Hepatocyte (in vitro differentiated cells): ENCODE measurements around the gene EXO5. TPM values are rescaled to one million over a fixed set of nuclear protein-coding genes. Genes with fewer than 3 reads are reported as not detected.

Experiments used
- DNase-seq: peaks from one replicate; pipeline ENCODE4 v3.0.0-alpha.2; 2016; ENCODE audit warnings: low spot score
- H2AFZ ChIP-seq: fragments of 200-600 bp; sonication (generic); 2 replicates; pipeline ENCODE4 v1.6.0; 2016; ENCODE audit warnings: antibody characterized with exemption, mild to moderate bottlenecking
- H3K27ac ChIP-seq: fragments of 200-600 bp; sonication (generic); 2 replicates; pipeline ENCODE4 v1.5.1; 2016; ENCODE audit warnings: mild to moderate bottlenecking
- H3K27me3 ChIP-seq: fragments of 200-600 bp; sonication (generic); 2 replicates; pipeline ENCODE4 v1.6.1; 2016
- H3K36me3 ChIP-seq: fragments of 200-600 bp; sonication (generic); replicated peaks from 2 replicates; pipeline ENCODE4 v1.5.1; 2016; ENCODE audit warnings: low read depth; ENCODE audit not compliant: insufficient read depth
- H3K4me1 ChIP-seq: fragments of 200-600 bp; sonication (generic); 2 replicates; pipeline ENCODE4 v1.5.1; 2016; ENCODE audit warnings: mild to moderate bottlenecking, moderate library complexity; ENCODE audit not compliant: insufficient read depth
- H3K4me2 ChIP-seq: fragments of 200-600 bp; sonication (generic); 2 replicates; pipeline ENCODE4 v1.6.0; 2016
- H3K4me3 ChIP-seq: fragments of 200-600 bp; sonication (generic); 2 replicates; pipeline ENCODE4 v1.5.1; 2016; ENCODE audit warnings: mild to moderate bottlenecking
- H3K79me2 ChIP-seq: fragments of 200-600 bp; sonication (generic); 2 replicates; pipeline ENCODE4 v1.6.0; 2017; ENCODE audit warnings: mild to moderate bottlenecking
- H3K9me2 ChIP-seq: fragments of 200-600 bp; sonication (generic); replicated peaks from 2 replicates; pipeline ENCODE4 v1.6.0; 2017; ENCODE audit warnings: mild to moderate bottlenecking; ENCODE audit not compliant: insufficient read depth
- H3K9me3 ChIP-seq: fragments of 200-600 bp; sonication (generic); 2 replicates; pipeline ENCODE4 v1.5.1; 2016; ENCODE audit warnings: low read depth, mild to moderate bottlenecking
- H4K20me1 ChIP-seq: fragments of 200-600 bp; sonication (generic); 2 replicates; pipeline ENCODE4 v1.6.0; 2016; ENCODE audit warnings: mild to moderate bottlenecking; ENCODE audit not compliant: insufficient read depth, poor library complexity, severe bottlenecking
- CTCF ChIP-seq: fragments of 200-600 bp; sonication (generic); IDR thresholded peaks from 2 replicates; pipeline ENCODE4 v1.5.1; 2016; ENCODE audit warnings: antibody characterized with exemption, mild to moderate bottlenecking; ENCODE audit not compliant: poor library complexity
- EZH2 ChIP-seq: fragments of 200-600 bp; sonication (generic); IDR thresholded peaks from 2 replicates; pipeline ENCODE4 v1.6.1; 2016; ENCODE audit warnings: antibody characterized with exemption, mild to moderate bottlenecking, borderline replicate concordance
- EZH2phosphoT487 ChIP-seq: fragments of 200-600 bp; sonication (generic); IDR thresholded peaks from one replicate; pipeline ENCODE4 v1.6.1; 2018; ENCODE audit warnings: antibody characterized with exemption, mild to moderate bottlenecking, low read depth, moderate library complexity; ENCODE audit not compliant: unreplicated experiment, severe bottlenecking
- WGBS: methylation state at CpG from one replicate; pipeline ENCODE4 v1.1.6; 2016; ENCODE audit warnings: low lambda C conversion rate; ENCODE audit errors: missing lambda C conversion rate; 5-methylcytosine and 5-hydroxymethylcytosine counted together
- polyA plus RNA-seq: library from polyadenylated mRNA; unstranded; fragments of >200 nt; fragmentation: Nextera tagmentation; extraction: Ambion mirVana; gene quantifications from 2 replicates; pipeline ENCODE4 v1.2.1, GENCODE V29; 2016
- small RNA-seq: library from RNA; depleted of rRNA; stranded (forward); fragments of <200 nt; gene quantifications from one replicate; pipeline ENCODE3, GENCODE V24; 2014
- total RNA-seq: library from RNA; depleted of rRNA; stranded (reverse); fragments of >200 nt; gene quantifications from 2 replicates; pipeline ENCODE4 v1.2.3, GENCODE V29; 2014

EXO5 gene
- total and polyA plus RNA-seq, 2 experiments from 2014 or later: 7.8 to 8.9 TPM

- Histone ChIP-seq H3K4me1 (no peaks in the 10 kb centered on the region), H3K4me2 (no peak overlapping the region), H2AFZ (no peak overlapping the region), H3K4me3 (no peak overlapping the region), H3K9me2 (no peaks in the 10 kb centered on the region), H3K27me3 (no peaks in the 10 kb centered on the region), H3K27ac (no peak overlapping the region), H4K20me1 (no peaks in the 10 kb centered on the region), H3K36me3 (no peaks in the 10 kb centered on the region), H3K79me2 (no peaks in the 10 kb centered on the region), H3K9me3 (no peaks in the 10 kb centered on the region)
- 84% methylated on average over 4 of the region's 4 CpGs for WGBS
- DNase-seq: no peak
- no peak for TF ChIP-seq EZH2
- no peak for TF ChIP-seq EZH2phosphoT487
- TF ChIP-seq CTCF: no peak
Measured at GRCh38 chr1:40563266-40563665, 54.7 kb downstream of the EXO5 start.

- H3K4me3 ChIP-seq: no peak overlapping the region
- H3K79me2 ChIP-seq: no peaks in the 10 kb centered on the region
- H3K9me2 ChIP-seq: no peaks in the 10 kb centered on the region
- no peak overlapping the region for H2AFZ ChIP-seq
- 80% methylated on average over 3 of the region's 3 CpGs for WGBS
- TF ChIP-seq CTCF (no peak), EZH2phosphoT487 (no peak), EZH2 (no peak)
- no peaks in the 10 kb centered on the region for H3K36me3 ChIP-seq
- no peak overlapping the region for H3K27ac ChIP-seq
- no peak overlapping the region for H3K4me2 ChIP-seq
- no peaks in the 10 kb centered on the region for H3K9me3 ChIP-seq
- no peaks in the 10 kb centered on the region for H3K27me3 ChIP-seq
- no peak for DNase-seq
- H3K4me1 ChIP-seq: no peaks in the 10 kb centered on the region
- no peaks in the 10 kb centered on the region for H4K20me1 ChIP-seq
Measured at GRCh38 chr1:40564506-40564905, 55.9 kb downstream of the EXO5 start.

- no peaks in the 10 kb centered on the region for H4K20me1 ChIP-seq
Measured at GRCh38 chr1:40564913-40565312, 56.3 kb downstream of the EXO5 start.

More at GRCh38 chr1:40564913-40565312, 56.3 kb downstream of the EXO5 start:
- no peaks in the 10 kb centered on the region for H3K79me2 ChIP-seq
- no peaks in the 10 kb centered on the region for H3K4me1 ChIP-seq
- no peak overlapping the region for H2AFZ ChIP-seq
- no peak overlapping the region for H3K4me2 ChIP-seq
- no peak overlapping the region for H3K27ac ChIP-seq
- WGBS: 100% methylated on average over 3 of the region's 3 CpGs
- no peaks in the 10 kb centered on the region for H3K27me3 ChIP-seq
- no peak for DNase-seq
- no peaks in the 10 kb centered on the region for H3K36me3 ChIP-seq
- H3K9me2 ChIP-seq: no peaks in the 10 kb centered on the region
- no peak for TF ChIP-seq CTCF
- TF ChIP-seq EZH2: no peak
- no peak for TF ChIP-seq EZH2phosphoT487
- no peaks in the 10 kb centered on the region for H3K9me3 ChIP-seq
- no peak overlapping the region for H3K4me3 ChIP-seq

Small RNA genes within 50 kb of the gene (small RNA-seq; reads per million reads assigned to genes)
- not detected for gene AL356379.1

Other genes starting within 250 kb of the EXO5 start
- 13.3 and 20.6 TPM in 2 replicates for gene COL9A2, start 191.5 kb upstream of the EXO5 start, total RNA-seq
- 24.9 and 33.5 TPM in 2 replicates for gene COL9A2, start 191.5 kb upstream of the EXO5 start, polyA plus RNA-seq
- 23.1 and 23.9 TPM in 2 replicates for gene SMAP2, start 135.0 kb upstream of the EXO5 start, total RNA-seq
- 22.9 and 25.0 TPM in 2 replicates for gene SMAP2, start 135.0 kb upstream of the EXO5 start, polyA plus RNA-seq
- 3.2 and 5.0 TPM in 2 replicates for gene ZFP69B, start 58.3 kb upstream of the EXO5 start, total RNA-seq
- 1.1 and 4.8 TPM in 2 replicates for gene ZFP69B, start 58.3 kb upstream of the EXO5 start, polyA plus RNA-seq
- 2.1 and 2.3 TPM in 2 replicates for gene ZFP69, start 31.5 kb upstream of the EXO5 start, total RNA-seq
- 1.3 and 1.4 TPM in 2 replicates for gene ZFP69, start 31.5 kb upstream of the EXO5 start, polyA plus RNA-seq
- 5.3 and 9.6 TPM in 2 replicates for gene ZNF684, start 22.9 kb downstream of the EXO5 start, total RNA-seq
- 1.8 and 3.3 TPM in 2 replicates for gene ZNF684, start 22.9 kb downstream of the EXO5 start, polyA plus RNA-seq
- gene RIMS3, start 156.9 kb downstream of the EXO5 start, total RNA-seq: 1.0 and 1.6 TPM in 2 replicates
- gene RIMS3, start 156.9 kb downstream of the EXO5 start, polyA plus RNA-seq: 0.32 and 1.4 TPM in 2 replicates
- 38.6 and 44.1 TPM in 2 replicates for gene NFYC, start 182.9 kb downstream of the EXO5 start, total RNA-seq
- 52.5 and 54.8 TPM in 2 replicates for gene NFYC, start 182.9 kb downstream of the EXO5 start, polyA plus RNA-seq